H9 (cell line): ENCODE measurements around the gene ASB15. TPM values are rescaled to one million over a fixed set of nuclear protein-coding genes. Genes with fewer than 3 reads are reported as not detected.

Source experiments
- DNase-seq: peaks from one replicate; pipeline ENCODE4 v3.0.0-alpha.2; 2017
- H2AFZ ChIP-seq: one replicate; pipeline ENCODE4 v1.6.1; 2013; ENCODE audit warnings: mild to moderate bottlenecking, low read length, control low read depth, moderate library complexity
- H2AK5ac ChIP-seq: 2 replicates; pipeline ENCODE4 v1.6.1; 2013; ENCODE audit warnings: low read length, control low read depth, mixed read lengths; ENCODE audit not compliant: insufficient read length
- H2BK120ac ChIP-seq: one replicate; pipeline ENCODE4 v1.6.1; 2013; ENCODE audit warnings: low read depth, mild to moderate bottlenecking, low read length, control low read depth, inconsistent platforms; ENCODE audit not compliant: poor library complexity, severe bottlenecking
- H2BK12ac ChIP-seq: 2 replicates; pipeline ENCODE4 v1.6.1; 2013; ENCODE audit warnings: low read length, control low read depth, mixed read lengths, low read depth; ENCODE audit not compliant: insufficient read length
- H2BK15ac ChIP-seq: 2 replicates; pipeline ENCODE4 v1.6.1; 2013; ENCODE audit warnings: low read depth, low read length, control low read depth
- H2BK20ac ChIP-seq: one replicate; pipeline ENCODE4 v1.6.1; 2013; ENCODE audit warnings: low read depth, mild to moderate bottlenecking, low read length, control low read depth, inconsistent platforms; ENCODE audit not compliant: poor library complexity, severe bottlenecking
- H2BK5ac ChIP-seq: 2 replicates; pipeline ENCODE4 v1.6.1; 2013; ENCODE audit warnings: low read length, control low read depth, mixed read lengths; ENCODE audit not compliant: insufficient read length
- H3K14ac ChIP-seq: 2 replicates; pipeline ENCODE4 v1.6.1; 2013; ENCODE audit warnings: low read length, control low read depth; ENCODE audit not compliant: insufficient read depth
- H3K18ac ChIP-seq: 2 replicates; pipeline ENCODE4 v1.6.1; 2013; ENCODE audit warnings: low read depth, mild to moderate bottlenecking, mixed read lengths, low read length, control low read depth; ENCODE audit not compliant: insufficient read length
- H3K23ac ChIP-seq: 2 replicates; pipeline ENCODE4 v1.6.1; 2013; ENCODE audit warnings: low read length, control low read depth, mixed read lengths, low read depth; ENCODE audit not compliant: insufficient read length
- H3K23me2 ChIP-seq: 2 replicates; pipeline ENCODE4 v1.6.1; 2013; ENCODE audit warnings: low read depth, mild to moderate bottlenecking, mixed read lengths, low read length, control low read depth; ENCODE audit not compliant: insufficient read length, poor library complexity, severe bottlenecking
- H3K27ac ChIP-seq: 2 replicates; pipeline ENCODE4 v1.5.1; 2013; ENCODE audit warnings: low read length, control low read depth, mixed read lengths, low read depth; ENCODE audit not compliant: insufficient read length
- H3K27me3 ChIP-seq: 2 replicates; pipeline ENCODE4 v1.6.1; 2013; ENCODE audit warnings: low read length, control low read depth, inconsistent platforms; ENCODE audit not compliant: insufficient read depth
- H3K4ac ChIP-seq: 2 replicates; pipeline ENCODE4 v1.6.1; 2013; ENCODE audit warnings: low read depth, mild to moderate bottlenecking, control low read depth, inconsistent platforms, low read length, moderate library complexity
- H3K4me1 ChIP-seq: 2 replicates; pipeline ENCODE4 v1.6.1; 2013; ENCODE audit warnings: low read length, control low read depth, inconsistent platforms; ENCODE audit not compliant: insufficient read depth
- H3K4me2 ChIP-seq: 2 replicates; pipeline ENCODE4 v1.6.1; 2013; ENCODE audit warnings: low read length, control low read depth, mixed read lengths; ENCODE audit not compliant: insufficient read length, insufficient read depth
- H3K56ac ChIP-seq: 2 replicates; pipeline ENCODE4 v1.6.1; 2013; ENCODE audit warnings: low read depth, mild to moderate bottlenecking, mixed read lengths, low read length, control low read depth; ENCODE audit not compliant: insufficient read length
- H3K79me1 ChIP-seq: 2 replicates; pipeline ENCODE4 v1.6.1; 2013; ENCODE audit warnings: low read depth, mild to moderate bottlenecking, moderate library complexity, low read length, control low read depth, inconsistent platforms; ENCODE audit not compliant: insufficient read depth, poor library complexity, severe bottlenecking
- H3K79me2 ChIP-seq: 2 replicates; pipeline ENCODE4 v1.6.1; 2013; ENCODE audit warnings: low read length, control low read depth, inconsistent platforms; ENCODE audit not compliant: insufficient read depth
- H3K9ac ChIP-seq: 2 replicates; pipeline ENCODE4 v1.6.1; 2013; ENCODE audit warnings: low read length, control low read depth, mixed read lengths; ENCODE audit not compliant: insufficient read length; ENCODE audit errors: extremely low read depth
- H3K9me3 ChIP-seq: one replicate; pipeline ENCODE4 v1.6.1; 2013; ENCODE audit warnings: low read depth, low read length, inconsistent platforms; ENCODE audit not compliant: control insufficient read depth
- H3T11ph ChIP-seq: one replicate; pipeline ENCODE4 v1.6.1; 2013; ENCODE audit warnings: mild to moderate bottlenecking, low read length, control low read depth, inconsistent platforms
- H4K20me1 ChIP-seq: one replicate; pipeline ENCODE4 v1.6.1; 2013; ENCODE audit not compliant: control insufficient read depth, insufficient read length, insufficient read depth
- H4K5ac ChIP-seq: 2 replicates; pipeline ENCODE4 v1.6.1; 2013; ENCODE audit warnings: low read depth, mild to moderate bottlenecking, mixed read lengths, low read length, control low read depth; ENCODE audit not compliant: insufficient read length
- H4K8ac ChIP-seq: replicated peaks from 2 replicates; pipeline ENCODE4 v1.6.1; 2013; ENCODE audit warnings: low read length, control low read depth, mixed read lengths, low read depth; ENCODE audit not compliant: insufficient read length
- H4K91ac ChIP-seq: 2 replicates; pipeline ENCODE4 v1.6.1; 2013; ENCODE audit warnings: low read depth, mild to moderate bottlenecking, moderate library complexity, mixed read lengths, low read length, control low read depth; ENCODE audit not compliant: insufficient read length
- H3K27ac Mint-ChIP-seq, 3 experiments: 2 replicates in 2 of 3; 3 replicates in 1 of 3; pipeline ENCODE4 v1.8.0; 2020 to 2021; ENCODE audit warnings: mixed read lengths in 3 of 3, mild to moderate bottlenecking in 1 of 3, moderate library complexity in 1 of 3
- H3K27me3 Mint-ChIP-seq: 2 replicates; pipeline ENCODE4 v1.8.0; 2021; ENCODE audit warnings: low read depth, mild to moderate bottlenecking, moderate library complexity, mixed read lengths
- H3K36me3 Mint-ChIP-seq, 3 experiments: 2 replicates in 2 of 3; 3 replicates in 1 of 3; pipeline ENCODE4 v1.8.0; 2020 to 2021; ENCODE audit warnings: low read depth in 3 of 3, mixed read lengths in 3 of 3; ENCODE audit not compliant: insufficient read depth in 1 of 3
- H3K4me1 Mint-ChIP-seq, 2 experiments: 2 replicates each; pipeline ENCODE4 v1.8.0; 2020; ENCODE audit warnings: mixed read lengths in 2 of 2
- H3K4me3 Mint-ChIP-seq, 2 experiments: 2 replicates in 1 of 2; 3 replicates in 1 of 2; pipeline ENCODE4 v1.8.0; 2020 to 2021; ENCODE audit warnings: mild to moderate bottlenecking in 2 of 2, mixed read lengths in 2 of 2, moderate library complexity in 1 of 2
- H3K9me3 Mint-ChIP-seq, 2 experiments: 2 replicates in 1 of 2; 3 replicates in 1 of 2; pipeline ENCODE4 v1.8.0; 2020; ENCODE audit warnings: mild to moderate bottlenecking in 2 of 2, mixed read lengths in 2 of 2, moderate library complexity in 1 of 2
- CTCF ChIP-seq: fragments of 200-600 bp; sonication (generic); conservative IDR thresholded peaks from 3 replicates; pipeline ENCODE4 v1.8.0; 2021; ENCODE audit warnings: antibody characterized with exemption, mild to moderate bottlenecking
- WGBS: extraction: QIAGEN DNeasy Blood & Tissue Kit; methylation state at CpG from one replicate; pipeline ENCODE4 v1.1.7; 2013; ENCODE audit warnings: missing lambda C conversion rate, low lambda C conversion rate, mixed read lengths; ENCODE audit not compliant: insufficient read length; ENCODE audit errors: extremely low coverage; 5-methylcytosine and 5-hydroxymethylcytosine counted together
- total RNA-seq: library from RNA; stranded (reverse); gene quantifications from 2 replicates; pipeline ENCODE4 v1.2.1, GENCODE V29; 2021

The ASB15 gene
- total RNA-seq, 1 experiment from 2014 or later: not detected

- no peak overlapping the region for H2AK5ac ChIP-seq
- H2BK15ac ChIP-seq: no peak overlapping the region
- H3K23me2 ChIP-seq: no peaks in the 10 kb centered on the region
- no peak overlapping the region for H2BK120ac ChIP-seq
- H3K4me1 Mint-ChIP-seq: peaks cover 12 to 18% of the 10 kb centered on the region in 2 experiments
- H3K4me2 ChIP-seq: no peak overlapping the region
- no peak overlapping the region for H3K56ac ChIP-seq
- H2BK5ac ChIP-seq: no peak overlapping the region
- no peak overlapping the region for H3K4ac ChIP-seq
- H2AFZ ChIP-seq: no peak overlapping the region
- H3K18ac ChIP-seq: no peak overlapping the region
- peak overlapping the region in 1 of 2 experiments; percentile 35; a peak in 3 of 5 replicates for H3K4me3 Mint-ChIP-seq
- no peak overlapping the region for H4K91ac ChIP-seq
- DNase-seq: peak; percentile 86
- WGBS: no CpG with 5 or more reads among the region's 10 CpGs
- no peaks in the 10 kb centered on the region for H3K9me3 ChIP-seq
- peak overlapping the region in 1 of 3 experiments; percentile 82; a peak in 3 of 7 replicates for H3K27ac Mint-ChIP-seq
- no peak overlapping the region for H3K14ac ChIP-seq
- no peaks in the 10 kb centered on the region for H3K79me1 ChIP-seq
- H2BK20ac ChIP-seq: no peak overlapping the region
- H3K9me3 Mint-ChIP-seq: no peaks in the 10 kb centered on the region
- no peaks in the 10 kb centered on the region for H3K4me1 ChIP-seq
- H3T11ph ChIP-seq: no peak overlapping the region
- peaks cover 2% of the 10 kb centered on the region; the same call in 1 of the 2 replicates for H3K27me3 Mint-ChIP-seq
- no peak overlapping the region for H4K5ac ChIP-seq
- H3K79me2 ChIP-seq: no peaks in the 10 kb centered on the region
- H2BK12ac ChIP-seq: no peak overlapping the region
- no peak; the same call in 2 of the 3 replicates for TF ChIP-seq CTCF
- no peak overlapping the region for H3K9ac ChIP-seq
- H4K20me1 ChIP-seq: no peaks in the 10 kb centered on the region
- no peaks in the 10 kb centered on the region for H3K27me3 ChIP-seq
- no peak overlapping the region for H4K8ac ChIP-seq
- no peaks in the 10 kb centered on the region for H3K36me3 Mint-ChIP-seq
- no peak overlapping the region for H3K27ac ChIP-seq
- no peak overlapping the region for H3K23ac ChIP-seq
Observed at GRCh38 chr7:123594813-123595241, 6.8 kb upstream of the ASB15 start.
